Subcutaneous abdominal adipose tissue (tissue), 5 donors: ENCODE measurements around the gene ABHD6.
A peak's percentile ranks its signal among the peaks of the same experiment; 100 is the strongest.
"Not testable (repeated sequence)": the region's sequence is repeated elsewhere in the genome, so short reads cannot be mapped to it uniquely, and the experiment has no call there.

Source experiments
- H3K27ac ChIP-seq: one replicate; pipeline ENCODE4 v1.7.0; 2013; ENCODE audit warnings: low read depth, mild to moderate bottlenecking, inconsistent platforms, low read length, moderate library complexity
- H3K27me3 ChIP-seq, 5 donors: one replicate each; pipeline ENCODE4 v1.7.0; 2013; ENCODE audit warnings: low read length in 5 of 5, inconsistent platforms in 1 of 5; ENCODE audit not compliant: control insufficient read depth in 5 of 5, insufficient read depth in 4 of 5
- H3K36me3 ChIP-seq, 5 donors: one replicate each; pipeline ENCODE4 v1.7.0; 2013; ENCODE audit warnings: low read length in 5 of 5; ENCODE audit not compliant: control insufficient read depth in 5 of 5, insufficient read depth in 5 of 5
- H3K4me1 ChIP-seq, 5 donors: one replicate each; pipeline ENCODE4 v1.7.0; 2013; ENCODE audit warnings: low read length in 5 of 5, mild to moderate bottlenecking in 3 of 5, moderate library complexity in 1 of 5; ENCODE audit not compliant: control insufficient read depth in 5 of 5, insufficient read depth in 5 of 5
- H3K4me3 ChIP-seq, 5 donors: one replicate each; pipeline ENCODE4 v1.7.0; 2013; ENCODE audit warnings: low read length in 5 of 5, low read depth in 1 of 5
- H3K9ac ChIP-seq, 5 donors: one replicate each; pipeline ENCODE4 v1.7.0; 2013; ENCODE audit warnings: low read length in 5 of 5, mild to moderate bottlenecking in 4 of 5, moderate library complexity in 3 of 5
- H3K9me3 ChIP-seq, 5 donors: one replicate each; pipeline ENCODE4 v1.7.0; 2013; ENCODE audit warnings: low read length in 5 of 5; ENCODE audit not compliant: control insufficient read depth in 5 of 5
- donor health status: healthy.
- donor health status: healthy.
- donor health status: healthy.
- donor health status: healthy.
- donor health status: healthy.

ABHD6 gene

GRCh38 chr3:58238830-58239229 lies 1.2 kb downstream of the ABHD6 start:
- Histone ChIP-seq H3K9ac (peak overlapping the region in 2 of 5 donors; percentile 79 to 81), H3K4me3 (peak overlapping the region; percentile 63 to 95 (median 89)), H3K27me3 (no peaks in the 10 kb centered on the region), H3K9me3 (no peaks in the 10 kb centered on the region), H3K4me1 (peaks cover 0 to 36% (median 23%) of the 10 kb centered on the region in 5 donors), H3K36me3 (no peaks in the 10 kb centered on the region), H3K27ac (peak overlapping the region; percentile 62)

GRCh38 chr3:58241306-58242044 lies 3.9 kb downstream of the ABHD6 start:
- H3K27ac ChIP-seq, result no peak overlapping the region

GRCh38 chr3:58242340-58242739 lies 4.7 kb downstream of the ABHD6 start:
- no peaks in the 10 kb centered on the region for H3K9me3 ChIP-seq
- no peak overlapping the region for H3K27ac ChIP-seq
- no peak overlapping the region for H3K9ac ChIP-seq
- H3K4me1 ChIP-seq, result peaks cover 0 to 25% (median 14%) of the 10 kb centered on the region in 5 donors
- H3K27me3 ChIP-seq, result no peaks in the 10 kb centered on the region
- no peaks in the 10 kb centered on the region for H3K36me3 ChIP-seq
- H3K4me3 ChIP-seq, result no peak overlapping the region

More at GRCh38 chr3:58241306-58242044, 3.9 kb downstream of the ABHD6 start:
- H3K27me3 ChIP-seq, result no peaks in the 10 kb centered on the region
- H3K36me3 ChIP-seq, result no peaks in the 10 kb centered on the region
- H3K9me3 ChIP-seq, result no peaks in the 10 kb centered on the region
- peaks cover 0 to 33% (median 21%) of the 10 kb centered on the region in 5 donors for H3K4me1 ChIP-seq
- no peak overlapping the region for H3K4me3 ChIP-seq
- no peak overlapping the region for H3K9ac ChIP-seq

- H3K9ac ChIP-seq, H3K9me3 ChIP-seq, H3K36me3 ChIP-seq, H3K27ac ChIP-seq, H3K4me3 ChIP-seq, H3K27me3 ChIP-seq: not testable (repeated sequence)
- H3K4me1 ChIP-seq, result peaks cover 0 to 25% (median 13%) of the 10 kb centered on the region in 5 donors
Measured at GRCh38 chr3:58242860-58243259, 5.3 kb downstream of the ABHD6 start.

- no peak overlapping the region for H3K27ac ChIP-seq
- peaks cover 0 to 19% (median 3%) of the 10 kb centered on the region in 5 donors for H3K4me1 ChIP-seq
- no peaks in the 10 kb centered on the region for H3K27me3 ChIP-seq
- no peak overlapping the region for H3K4me3 ChIP-seq
- no peak overlapping the region for H3K9ac ChIP-seq
- no peaks in the 10 kb centered on the region for H3K36me3 ChIP-seq
- H3K9me3 ChIP-seq, result no peaks in the 10 kb centered on the region
Measured at GRCh38 chr3:58243976-58244585, 6.5 kb downstream of the ABHD6 start.

- Histone ChIP-seq H3K9ac (peak overlapping the region in 1 of 5 donors; percentile 30), H3K27ac (no peak overlapping the region), H3K4me3 (no peak overlapping the region), H3K27me3 (no peaks in the 10 kb centered on the region), H3K36me3 (peaks cover 0 to under 1% (median 0%) of the 10 kb centered on the region in 5 donors), H3K4me1 (peaks cover 0 to 20% (median 11%) of the 10 kb centered on the region in 5 donors), H3K9me3 (no peaks in the 10 kb centered on the region)
Measured at GRCh38 chr3:58246148-58247047, 8.8 kb downstream of the ABHD6 start.

GRCh38 chr3:58249358-58250092 lies 11.9 kb downstream of the ABHD6 start:
- Histone ChIP-seq H3K9ac (peak overlapping the region in 2 of 5 donors; percentile 11 to 21), H3K36me3 (peaks cover 0 to 9% (median 5%) of the 10 kb centered on the region in 5 donors), H3K27ac (no peak overlapping the region), H3K9me3 (no peaks in the 10 kb centered on the region), H3K4me3 (peak overlapping the region in 1 of 5 donors; percentile 2), H3K4me1 (peaks cover 0 to 15% (median 13%) of the 10 kb centered on the region in 5 donors), H3K27me3 (no peaks in the 10 kb centered on the region)

- no peaks in the 10 kb centered on the region for H3K9me3 ChIP-seq
- no peak overlapping the region for H3K4me3 ChIP-seq
- peaks cover 0 to 9% (median 5%) of the 10 kb centered on the region in 5 donors for H3K36me3 ChIP-seq
- no peak overlapping the region for H3K27ac ChIP-seq
- H3K9ac ChIP-seq, result peak overlapping the region in 1 of 5 donors; percentile 19
- H3K27me3 ChIP-seq, result no peaks in the 10 kb centered on the region
- H3K4me1 ChIP-seq, result peaks cover 0 to 15% (median 13%) of the 10 kb centered on the region in 5 donors
Measured at GRCh38 chr3:58250093-58250707, 12.6 kb downstream of the ABHD6 start.

- Histone ChIP-seq H3K4me1 (peaks cover 0 to 15% (median 13%) of the 10 kb centered on the region in 5 donors), H3K4me3 (no peak overlapping the region), H3K27ac (no peak overlapping the region)
Measured at GRCh38 chr3:58251631-58252035, 14.0 kb downstream of the ABHD6 start.

More at GRCh38 chr3:58251631-58252035, 14.0 kb downstream of the ABHD6 start:
- peaks cover under 1 to 11% (median 9%) of the 10 kb centered on the region in 5 donors for H3K36me3 ChIP-seq
- H3K9ac ChIP-seq, result no peak overlapping the region
- no peaks in the 10 kb centered on the region for H3K27me3 ChIP-seq
- no peaks in the 10 kb centered on the region for H3K9me3 ChIP-seq
